A673 (cell line): ENCODE measurements around the gene RNF183. TPM values are rescaled to one million over a fixed set of nuclear protein-coding genes. Genes with fewer than 3 reads are reported as not detected.

Experiments used
- BruUV-seq: library from RNA; stranded (reverse); fragments of 400-500 nt; replicated peaks from 2 replicates; lab custom pipeline; 2021; lab: Mats Ljungman, UMichigan
- CTCF ChIA-PET: fragments of 300-600 bp; sonication (Branson Sonifier 250); formaldehyde crosslinking; loops from one replicate; lab custom pipeline; 2022; ENCODE audit warnings: antibody characterized with exemption; lab: Charles Lee
- POLR2A ChIA-PET: fragments of 300-600 bp; sonication (Branson Sonifier 250); formaldehyde crosslinking; loops from one replicate; lab custom pipeline; 2022; ENCODE audit warnings: antibody characterized with exemption; ENCODE audit not compliant: low non-redundant PET; lab: Charles Lee
- DNase-seq: peaks from one replicate; pipeline ENCODE4 v3.0.0-alpha.2; 2015; ENCODE audit warnings: low spot score
- H3K27ac ChIP-seq: fragments of 200-600 bp; sonication (generic); 2 replicates; pipeline ENCODE4 v1.5.1; 2016; ENCODE audit warnings: mixed run types, low read depth, mild to moderate bottlenecking, mixed read lengths, antibody characterized with exemption, low read length; ENCODE audit not compliant: poor library complexity, severe bottlenecking
- H3K27me3 ChIP-seq: fragments of 200-600 bp; sonication (generic); replicated peaks from 2 replicates; pipeline ENCODE4 v1.6.1; 2017; ENCODE audit warnings: mixed run types, low read depth, mild to moderate bottlenecking, mixed read lengths, antibody characterized with exemption, low read length; ENCODE audit not compliant: insufficient read depth, poor library complexity
- H3K36me3 ChIP-seq: fragments of 200-600 bp; sonication (generic); 2 replicates; pipeline ENCODE4 v1.6.1; 2016; ENCODE audit warnings: mixed run types, mild to moderate bottlenecking, mixed read lengths, antibody characterized with exemption, low read length; ENCODE audit not compliant: insufficient read depth, poor library complexity, severe bottlenecking
- H3K4me1 ChIP-seq: fragments of 200-600 bp; sonication (generic); 2 replicates; pipeline ENCODE4 v1.6.1; 2017; ENCODE audit warnings: mixed run types, mild to moderate bottlenecking, mixed read lengths, antibody characterized with exemption, low read length; ENCODE audit not compliant: insufficient read depth, poor library complexity, severe bottlenecking
- H3K4me3 ChIP-seq: fragments of 200-600 bp; sonication (generic); 2 replicates; pipeline ENCODE4 v1.5.1; 2016; ENCODE audit warnings: low read depth, mixed run types, mild to moderate bottlenecking, mixed read lengths, low read length; ENCODE audit not compliant: poor library complexity, severe bottlenecking
- H3K9me3 ChIP-seq: fragments of 200-600 bp; sonication (generic); 2 replicates; pipeline ENCODE4 v1.6.1; 2016; ENCODE audit warnings: mixed run types, low read depth, mild to moderate bottlenecking, mixed read lengths, antibody characterized with exemption, low read length; ENCODE audit not compliant: poor library complexity, severe bottlenecking
- EZH2 ChIP-seq: fragments of 200-600 bp; sonication (generic); IDR thresholded peaks from 2 replicates; pipeline ENCODE4 v1.6.1; 2017; ENCODE audit warnings: borderline replicate concordance, low read depth, mild to moderate bottlenecking, mixed read lengths, antibody characterized with exemption, low read length; ENCODE audit not compliant: poor library complexity, severe bottlenecking
- intact Hi-C: fragments of 100-400 bp; cut with micrococcal nuclease; formaldehyde crosslinking; loops from one replicate; pipeline ENCODE4 v1.10.0; 2022; ENCODE audit not compliant: unreplicated experiment
- total RNA-seq: library from RNA; stranded (reverse); gene quantifications from 2 replicates; pipeline ENCODE4 v1.2.3, GENCODE V29; 2021
- TF ChIP-seq, protein P1 (sequence below): fragments of 300-800, 200-600 bp; sonication (generic); conservative IDR thresholded peaks from 2 replicates; pipeline ENCODE4 v1.5.1; 2017; ENCODE audit warnings: low read depth, mild to moderate bottlenecking, antibody characterized with exemption, low read length, moderate library complexity, mixed read lengths

The RNF183 gene
- total RNA-seq, 1 experiment from 2014 or later = not detected

DNA sequence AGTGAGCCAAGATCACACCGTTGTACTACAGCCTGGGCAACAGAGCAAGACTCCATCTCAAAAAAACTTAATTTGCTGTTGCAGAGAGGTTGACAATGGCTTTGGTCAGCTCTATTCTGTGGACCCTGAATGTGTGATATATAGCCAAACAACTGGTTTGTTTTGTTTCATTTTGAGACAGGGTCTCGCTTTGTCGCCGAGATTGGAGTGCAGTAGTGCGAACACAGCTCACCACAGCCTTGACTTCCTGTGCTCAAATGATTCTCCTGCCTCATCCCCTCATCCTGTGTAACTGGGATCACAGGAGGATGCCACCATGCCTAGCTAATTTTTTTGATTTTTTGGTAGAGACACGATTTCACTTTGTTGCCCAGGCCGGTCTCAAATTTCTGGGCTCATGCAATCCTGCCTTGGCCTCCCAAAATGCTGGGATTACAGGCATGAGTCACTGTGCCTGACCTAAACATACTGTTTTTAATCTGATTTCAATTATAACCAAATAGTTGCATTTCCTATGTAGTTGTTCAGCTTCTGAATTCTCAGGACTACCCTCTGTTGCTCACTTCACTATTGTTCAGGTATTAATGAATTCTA, 9.8 kb downstream of the RNF183 start:
- peaks cover 49% of the 10 kb centered on the region for H3K36me3 ChIP-seq
- DNase-seq = no peak
- H3K27ac ChIP-seq = no peak overlapping the region
- intact Hi-C loops = no loop called here
- H3K4me3 ChIP-seq = no peak overlapping the region
- no peaks in the 10 kb centered on the region for H3K9me3 ChIP-seq
- no peaks in the 10 kb centered on the region for H3K4me1 ChIP-seq
- ChIA-PET CTCF (no interaction called here), POLR2A (no interaction called here)
- no peaks in the 10 kb centered on the region for H3K27me3 ChIP-seq
- no TSS peak for BruUV-seq
- TF ChIP-seq EZH2 = no peak
- TF ChIP-seq, protein P1, sequence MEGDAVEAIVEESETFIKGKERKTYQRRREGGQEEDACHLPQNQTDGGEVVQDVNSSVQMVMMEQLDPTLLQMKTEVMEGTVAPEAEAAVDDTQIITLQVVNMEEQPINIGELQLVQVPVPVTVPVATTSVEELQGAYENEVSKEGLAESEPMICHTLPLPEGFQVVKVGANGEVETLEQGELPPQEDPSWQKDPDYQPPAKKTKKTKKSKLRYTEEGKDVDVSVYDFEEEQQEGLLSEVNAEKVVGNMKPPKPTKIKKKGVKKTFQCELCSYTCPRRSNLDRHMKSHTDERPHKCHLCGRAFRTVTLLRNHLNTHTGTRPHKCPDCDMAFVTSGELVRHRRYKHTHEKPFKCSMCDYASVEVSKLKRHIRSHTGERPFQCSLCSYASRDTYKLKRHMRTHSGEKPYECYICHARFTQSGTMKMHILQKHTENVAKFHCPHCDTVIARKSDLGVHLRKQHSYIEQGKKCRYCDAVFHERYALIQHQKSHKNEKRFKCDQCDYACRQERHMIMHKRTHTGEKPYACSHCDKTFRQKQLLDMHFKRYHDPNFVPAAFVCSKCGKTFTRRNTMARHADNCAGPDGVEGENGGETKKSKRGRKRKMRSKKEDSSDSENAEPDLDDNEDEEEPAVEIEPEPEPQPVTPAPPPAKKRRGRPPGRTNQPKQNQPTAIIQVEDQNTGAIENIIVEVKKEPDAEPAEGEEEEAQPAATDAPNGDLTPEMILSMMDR = no peak

DNA sequence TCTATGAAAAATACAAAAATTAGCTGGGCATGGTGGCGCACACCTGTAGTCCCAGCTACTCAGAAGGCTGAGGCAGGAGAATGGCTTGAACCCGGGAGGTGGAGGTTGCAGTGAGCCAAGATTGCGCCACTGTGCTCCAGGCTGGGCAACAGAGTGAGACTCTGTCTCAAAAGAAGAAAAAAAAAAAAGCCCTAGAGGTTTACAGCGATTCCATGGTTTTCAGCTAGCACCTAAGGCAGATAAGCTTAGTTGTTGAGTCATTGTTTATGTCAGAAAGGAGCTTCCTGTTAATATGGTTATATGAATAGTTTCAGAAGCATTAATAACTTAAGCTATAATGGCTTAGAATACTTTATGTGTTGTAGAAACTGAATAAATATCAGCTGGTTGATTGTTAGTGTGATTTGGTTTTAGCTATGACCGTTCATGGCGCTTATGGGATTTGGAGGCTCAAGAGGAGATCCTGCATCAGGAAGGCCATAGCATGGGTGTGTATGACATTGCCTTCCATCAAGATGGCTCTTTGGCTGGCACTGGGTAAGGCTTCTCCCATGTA, 13.0 kb downstream of the RNF183 start:
- peaks cover 80% of the 10 kb centered on the region for H3K36me3 ChIP-seq
- H3K4me3 ChIP-seq = no peak overlapping the region
- TF ChIP-seq EZH2 = no peak
- TF ChIP-seq, protein P1 = no peak
- H3K4me1 ChIP-seq = no peaks in the 10 kb centered on the region
- ChIA-PET CTCF (no interaction called here), POLR2A (no interaction called here)
- intact Hi-C loops = no loop called here
- BruUV-seq = no TSS peak
- no peak for DNase-seq
- H3K27ac ChIP-seq = no peak overlapping the region
- H3K9me3 ChIP-seq = no peaks in the 10 kb centered on the region
- H3K27me3 ChIP-seq = no peaks in the 10 kb centered on the region

DNA sequence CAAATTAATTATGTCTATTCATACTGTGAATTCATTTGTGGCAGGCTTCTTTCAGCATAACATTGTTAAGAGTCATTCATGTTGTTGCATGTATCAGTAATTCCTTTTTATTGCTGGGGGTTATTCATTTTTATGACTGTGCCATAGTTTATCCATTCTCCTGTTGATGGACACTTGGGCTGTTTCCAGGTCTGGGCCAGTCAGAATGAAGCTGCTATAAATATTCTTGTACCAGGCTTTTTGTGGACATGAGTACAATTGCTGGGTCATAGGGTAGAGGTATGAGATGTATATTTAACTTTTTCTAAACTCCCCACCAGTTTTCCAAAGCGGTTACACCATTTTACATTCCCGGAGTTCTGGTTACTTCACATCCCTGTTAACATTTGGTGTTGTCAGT, 14.1 kb downstream of the RNF183 start:
- H3K27me3 ChIP-seq = no peaks in the 10 kb centered on the region

More for the DNA sequence above, 14.1 kb downstream of the RNF183 start:
- Histone ChIP-seq H3K36me3 (peaks cover 90% of the 10 kb centered on the region), H3K4me3 (no peak overlapping the region), H3K4me1 (no peaks in the 10 kb centered on the region), H3K27ac (no peak overlapping the region), H3K9me3 (no peaks in the 10 kb centered on the region)
- BruUV-seq = no TSS peak
- ChIA-PET CTCF (no interaction called here), POLR2A (no interaction called here)
- intact Hi-C loops = no loop called here
- TF ChIP-seq EZH2 = no peak
- TF ChIP-seq, protein P1 = no peak
- DNase-seq = no peak
